ENCODE data around the gene RBMS1. TPM values are rescaled to one million over a fixed set of nuclear protein-coding genes. Genes with fewer than 3 reads are reported as not detected.

The RBMS1 gene
- total and polyA plus RNA-seq, 2 donors: 39.8 to 53.7 TPM

GRCh38 chr2:160303527-160303926 is 190.1 kb downstream of the RBMS1 start:
- DNase-seq (ENCODE audit: low read depth in 6 of 9, low spot score in 9 of 9): no peak
- Histone ChIP-seq H3K27me3 (ENCODE audit: control insufficient read depth in 2 of 2, insufficient read depth in 1 of 2, low read length in 1 of 2) (no peaks in the 10 kb centered on the region), H3K36me3 (ENCODE audit: control insufficient read depth in 2 of 2, insufficient read depth in 2 of 2, low read length in 1 of 2) (peaks cover 9 to 28% of the 10 kb centered on the region in 2 donors), H3K4me1 (ENCODE audit: control insufficient read depth in 2 of 2, insufficient read depth in 2 of 2, low read length in 2 of 2) (no peaks in the 10 kb centered on the region), H3K4me3 (ENCODE audit: low read length in 2 of 2) (no peak overlapping the region), H3K27ac (ENCODE audit: low read depth in 1 of 2, low read length in 1 of 2) (no peak overlapping the region), H3K9me3 (ENCODE audit: control insufficient read depth in 2 of 2, insufficient read depth in 1 of 2, low read length in 1 of 2) (no peaks in the 10 kb centered on the region)
- WGBS: 95% methylated on average over 3 of the region's 3 CpGs

DNA sequence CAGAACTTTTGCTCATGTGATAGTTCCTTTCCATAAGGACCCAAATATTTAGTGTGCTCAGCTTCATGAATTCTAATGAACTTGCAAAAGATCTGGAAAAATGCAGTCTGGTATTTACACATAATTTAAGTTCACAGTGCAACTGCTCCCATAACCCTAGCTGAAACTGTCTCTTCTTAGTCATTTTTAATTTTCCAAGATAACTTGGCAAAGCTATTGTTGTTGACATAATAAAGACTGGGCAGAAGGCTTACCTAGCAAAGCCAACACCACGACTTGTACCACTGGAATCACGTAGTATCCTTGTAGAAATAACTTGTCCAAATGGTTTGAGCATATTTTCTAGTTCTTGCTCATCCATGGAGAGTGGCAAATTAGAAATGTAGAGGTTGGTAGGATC is 190.5 kb downstream of the RBMS1 start:
- H3K27ac ChIP-seq (ENCODE audit: low read depth in 1 of 2, low read length in 1 of 2): no peak overlapping the region
- no peaks in the 10 kb centered on the region for H3K9me3 ChIP-seq (ENCODE audit: control insufficient read depth in 2 of 2, insufficient read depth in 1 of 2, low read length in 1 of 2)
- H3K36me3 ChIP-seq (ENCODE audit: control insufficient read depth in 2 of 2, insufficient read depth in 2 of 2, low read length in 1 of 2): peaks cover 11 to 29% of the 10 kb centered on the region in 2 donors
- 97% methylated on average over 2 of the region's 2 CpGs for WGBS
- no peaks in the 10 kb centered on the region for H3K4me1 ChIP-seq (ENCODE audit: control insufficient read depth in 2 of 2, insufficient read depth in 2 of 2, low read length in 2 of 2)
- H3K4me3 ChIP-seq (ENCODE audit: low read length in 2 of 2): no peak overlapping the region
- DNase-seq (ENCODE audit: low read depth in 6 of 9, low spot score in 9 of 9): no peak
- H3K27me3 ChIP-seq (ENCODE audit: control insufficient read depth in 2 of 2, insufficient read depth in 1 of 2, low read length in 1 of 2): no peaks in the 10 kb centered on the region

- DNase-seq (ENCODE audit: low read depth in 6 of 9, low spot score in 9 of 9): no peak
- Histone ChIP-seq H3K36me3 (ENCODE audit: control insufficient read depth in 2 of 2, insufficient read depth in 2 of 2, low read length in 1 of 2) (peaks cover 19 to 32% of the 10 kb centered on the region in 2 donors), H3K27me3 (ENCODE audit: control insufficient read depth in 2 of 2, insufficient read depth in 1 of 2, low read length in 1 of 2) (no peaks in the 10 kb centered on the region), H3K4me1 (ENCODE audit: control insufficient read depth in 2 of 2, insufficient read depth in 2 of 2, low read length in 2 of 2) (peaks cover 7 to 13% of the 10 kb centered on the region in 2 donors), H3K27ac (ENCODE audit: low read depth in 1 of 2, low read length in 1 of 2) (no peak overlapping the region), H3K9me3 (ENCODE audit: control insufficient read depth in 2 of 2, insufficient read depth in 1 of 2, low read length in 1 of 2) (no peaks in the 10 kb centered on the region), H3K4me3 (ENCODE audit: low read length in 2 of 2) (no peak overlapping the region)
- WGBS: 95% methylated on average over 2 of the region's 2 CpGs
Observed at GRCh38 chr2:160301420-160301819, 192.2 kb downstream of the RBMS1 start.

DNA sequence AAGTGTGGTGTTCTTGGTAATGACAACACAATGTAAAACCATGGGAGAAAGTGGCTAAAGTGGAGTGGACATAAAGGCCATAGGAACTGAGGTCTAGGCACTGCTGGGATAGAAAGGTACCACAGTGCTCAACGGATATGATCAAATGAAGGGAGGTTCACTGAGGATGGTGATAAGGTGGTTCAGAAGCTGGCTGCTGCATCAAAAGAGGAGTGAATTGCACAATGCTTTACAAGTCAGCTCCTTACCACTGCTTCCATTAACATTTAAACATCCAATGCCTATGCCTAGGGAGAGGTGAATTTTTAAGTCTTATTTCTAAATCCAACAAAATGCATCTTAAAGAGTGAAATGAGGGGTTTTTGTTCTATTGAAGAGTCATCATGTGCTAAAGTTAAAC is 193.4 kb downstream of the RBMS1 start:
- Histone ChIP-seq H3K36me3 (ENCODE audit: control insufficient read depth in 2 of 2, insufficient read depth in 2 of 2, low read length in 1 of 2) (peaks cover 19 to 32% of the 10 kb centered on the region in 2 donors), H3K4me3 (ENCODE audit: low read length in 2 of 2) (no peak overlapping the region), H3K27me3 (ENCODE audit: control insufficient read depth in 2 of 2, insufficient read depth in 1 of 2, low read length in 1 of 2) (no peaks in the 10 kb centered on the region), H3K9me3 (ENCODE audit: control insufficient read depth in 2 of 2, insufficient read depth in 1 of 2, low read length in 1 of 2) (no peaks in the 10 kb centered on the region), H3K27ac (ENCODE audit: low read depth in 1 of 2, low read length in 1 of 2) (no peak overlapping the region), H3K4me1 (ENCODE audit: control insufficient read depth in 2 of 2, insufficient read depth in 2 of 2, low read length in 2 of 2) (peaks cover 7 to 18% of the 10 kb centered on the region in 2 donors)
- DNase-seq (ENCODE audit: low read depth in 6 of 9, low spot score in 9 of 9): no peak
- 98% methylated on average over 1 of the region's 1 CpG for WGBS

GRCh38 chr2:160299540-160299939 is 194.1 kb downstream of the RBMS1 start:
- no peak overlapping the region for H3K27ac ChIP-seq (ENCODE audit: low read depth in 1 of 2, low read length in 1 of 2)
- H3K9me3 ChIP-seq (ENCODE audit: control insufficient read depth in 2 of 2, insufficient read depth in 1 of 2, low read length in 1 of 2): no peaks in the 10 kb centered on the region
- H3K27me3 ChIP-seq (ENCODE audit: control insufficient read depth in 2 of 2, insufficient read depth in 1 of 2, low read length in 1 of 2): no peaks in the 10 kb centered on the region
- no peak for DNase-seq (ENCODE audit: low read depth in 6 of 9, low spot score in 9 of 9)
- peaks cover 7 to 19% of the 10 kb centered on the region in 2 donors for H3K4me1 ChIP-seq (ENCODE audit: control insufficient read depth in 2 of 2, insufficient read depth in 2 of 2, low read length in 2 of 2)
- H3K36me3 ChIP-seq (ENCODE audit: control insufficient read depth in 2 of 2, insufficient read depth in 2 of 2, low read length in 1 of 2): peaks cover 19 to 32% of the 10 kb centered on the region in 2 donors
- H3K4me3 ChIP-seq (ENCODE audit: low read length in 2 of 2): no peak overlapping the region
- 92% methylated on average over 3 of the region's 3 CpGs for WGBS

- Histone ChIP-seq H3K27me3 (ENCODE audit: control insufficient read depth in 2 of 2, insufficient read depth in 1 of 2, low read length in 1 of 2) (no peaks in the 10 kb centered on the region), H3K4me3 (ENCODE audit: low read length in 2 of 2) (no peak overlapping the region), H3K27ac (ENCODE audit: low read depth in 1 of 2, low read length in 1 of 2) (no peak overlapping the region), H3K4me1 (ENCODE audit: control insufficient read depth in 2 of 2, insufficient read depth in 2 of 2, low read length in 2 of 2) (peaks cover 7 to 23% of the 10 kb centered on the region in 2 donors), H3K36me3 (ENCODE audit: control insufficient read depth in 2 of 2, insufficient read depth in 2 of 2, low read length in 1 of 2) (peaks cover 19 to 32% of the 10 kb centered on the region in 2 donors), H3K9me3 (ENCODE audit: control insufficient read depth in 2 of 2, insufficient read depth in 1 of 2, low read length in 1 of 2) (no peaks in the 10 kb centered on the region)
- no peak for DNase-seq (ENCODE audit: low read depth in 6 of 9, low spot score in 9 of 9)
- WGBS: 97% methylated on average over 1 of the region's 1 CpG
Observed at GRCh38 chr2:160298960-160299359, 194.6 kb downstream of the RBMS1 start.

DNA sequence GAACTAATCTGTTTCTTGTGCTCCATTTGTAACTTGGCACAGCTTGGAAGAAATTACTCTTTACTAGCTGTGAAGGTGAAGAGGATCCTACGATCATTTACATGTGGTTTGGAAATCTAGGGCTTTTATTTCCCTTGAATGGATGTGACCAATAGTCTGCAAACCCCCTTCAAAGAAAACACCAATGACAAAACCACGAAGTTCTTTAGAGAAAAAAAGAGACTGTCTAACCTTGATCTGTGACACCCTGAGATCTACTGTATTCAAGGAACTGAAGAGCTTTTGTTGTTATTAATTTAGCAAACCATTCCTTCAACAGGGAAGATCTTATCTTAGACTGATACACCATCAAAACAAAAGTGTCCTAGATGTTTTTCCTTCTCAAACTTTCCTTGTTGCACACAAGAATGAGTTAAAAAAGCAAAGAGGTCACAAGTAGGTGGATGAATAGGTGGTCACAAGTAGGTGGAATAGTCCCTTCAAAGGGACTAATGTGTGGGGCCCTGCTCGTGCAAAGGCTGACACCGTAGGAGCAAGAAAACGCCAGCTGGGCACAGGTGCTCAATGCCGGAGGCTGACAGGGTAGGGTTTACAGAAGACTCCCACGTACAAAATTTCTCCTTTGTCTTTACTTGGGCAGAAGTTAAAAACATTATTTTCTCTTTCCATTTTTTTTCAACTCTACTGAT is 197.9 kb downstream of the RBMS1 start:
- no peaks in the 10 kb centered on the region for H3K9me3 ChIP-seq (ENCODE audit: control insufficient read depth in 2 of 2, insufficient read depth in 1 of 2, low read length in 1 of 2)
- H3K36me3 ChIP-seq (ENCODE audit: control insufficient read depth in 2 of 2, insufficient read depth in 2 of 2, low read length in 1 of 2): peaks cover 26 to 44% of the 10 kb centered on the region in 2 donors
- no peak overlapping the region for H3K4me3 ChIP-seq (ENCODE audit: low read length in 2 of 2)
- DNase-seq (ENCODE audit: low read depth in 6 of 9, low spot score in 9 of 9): peak in 3 of 9 donors; percentile 16 to 47 (median 18)
- peaks cover 7 to 23% of the 10 kb centered on the region in 2 donors for H3K4me1 ChIP-seq (ENCODE audit: control insufficient read depth in 2 of 2, insufficient read depth in 2 of 2, low read length in 2 of 2)
- H3K27me3 ChIP-seq (ENCODE audit: control insufficient read depth in 2 of 2, insufficient read depth in 1 of 2, low read length in 1 of 2): no peaks in the 10 kb centered on the region
- WGBS: 54% methylated on average over 7 of the region's 7 CpGs
- H3K27ac ChIP-seq (ENCODE audit: low read depth in 1 of 2, low read length in 1 of 2): no peak overlapping the region

DNA sequence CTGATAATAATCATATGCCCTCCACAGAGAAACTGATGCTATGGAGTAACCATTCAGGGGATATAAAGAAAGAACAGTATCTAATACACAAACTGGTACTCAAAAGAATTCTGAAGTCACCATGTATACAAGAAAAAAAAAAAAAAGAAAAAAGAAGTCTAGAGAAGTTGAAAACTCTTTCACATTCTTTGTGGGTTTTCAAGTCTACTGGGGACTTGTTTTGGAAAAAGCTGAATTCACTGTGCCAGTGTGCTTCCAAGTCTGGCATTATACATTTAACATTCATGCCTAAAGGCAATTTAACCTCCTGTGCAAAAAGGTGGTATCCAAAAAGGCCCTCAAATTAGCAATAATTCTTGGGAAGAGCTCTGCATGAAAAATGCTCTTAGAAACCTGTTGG is 198.7 kb downstream of the RBMS1 start:
- Histone ChIP-seq H3K27ac (ENCODE audit: low read depth in 1 of 2, low read length in 1 of 2) (no peak overlapping the region), H3K4me3 (ENCODE audit: low read length in 2 of 2) (no peak overlapping the region), H3K9me3 (ENCODE audit: control insufficient read depth in 2 of 2, insufficient read depth in 1 of 2, low read length in 1 of 2) (no peaks in the 10 kb centered on the region), H3K27me3 (ENCODE audit: control insufficient read depth in 2 of 2, insufficient read depth in 1 of 2, low read length in 1 of 2) (no peaks in the 10 kb centered on the region), H3K4me1 (ENCODE audit: control insufficient read depth in 2 of 2, insufficient read depth in 2 of 2, low read length in 2 of 2) (peaks cover 7 to 23% of the 10 kb centered on the region in 2 donors), H3K36me3 (ENCODE audit: control insufficient read depth in 2 of 2, insufficient read depth in 2 of 2, low read length in 1 of 2) (peaks cover 26 to 42% of the 10 kb centered on the region in 2 donors)
- DNase-seq (ENCODE audit: low read depth in 6 of 9, low spot score in 9 of 9): no peak

DNA sequence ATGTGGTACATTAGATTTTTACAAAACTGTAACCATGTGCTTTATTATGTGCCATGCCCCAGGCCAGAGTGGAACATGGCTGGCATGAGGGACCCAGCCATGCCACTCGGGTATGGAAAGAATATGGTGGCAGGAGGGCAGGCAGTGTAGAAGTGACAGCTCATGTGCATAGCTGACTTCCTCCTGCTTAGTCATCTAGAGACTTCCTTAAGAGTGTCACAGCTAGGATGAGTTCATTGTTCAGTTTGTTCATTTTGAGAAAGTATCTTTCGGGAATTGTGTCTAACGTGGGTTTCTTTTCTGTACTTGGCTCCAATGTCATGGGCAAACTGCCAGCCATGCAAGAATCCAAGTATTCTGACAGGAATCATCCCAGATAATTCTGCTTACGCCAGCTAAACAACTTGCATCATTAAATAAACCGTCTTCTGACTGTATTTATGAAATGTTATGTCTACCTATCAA is 199.2 kb downstream of the RBMS1 start:
- H3K9me3 ChIP-seq (ENCODE audit: control insufficient read depth in 2 of 2, insufficient read depth in 1 of 2, low read length in 1 of 2): no peaks in the 10 kb centered on the region
- H3K4me1 ChIP-seq (ENCODE audit: control insufficient read depth in 2 of 2, insufficient read depth in 2 of 2, low read length in 2 of 2): peaks cover 7 to 23% of the 10 kb centered on the region in 2 donors
- H3K4me3 ChIP-seq (ENCODE audit: low read length in 2 of 2): no peak overlapping the region
- H3K36me3 ChIP-seq (ENCODE audit: control insufficient read depth in 2 of 2, insufficient read depth in 2 of 2, low read length in 1 of 2): peaks cover 23 to 37% of the 10 kb centered on the region in 2 donors
- WGBS: 93% methylated on average over 5 of the region's 5 CpGs
- H3K27ac ChIP-seq (ENCODE audit: low read depth in 1 of 2, low read length in 1 of 2): peak overlapping the region in 1 of 2 donors; percentile 36
- DNase-seq (ENCODE audit: low read depth in 6 of 9, low spot score in 9 of 9): no peak
- no peaks in the 10 kb centered on the region for H3K27me3 ChIP-seq (ENCODE audit: control insufficient read depth in 2 of 2, insufficient read depth in 1 of 2, low read length in 1 of 2)

Data from thymus (tissue), 11 donors.